Caki2 (cell line): ENCODE measurements around the gene TJP3. TPM values are rescaled to one million over a fixed set of nuclear protein-coding genes. Genes with fewer than 3 reads are reported as not detected.
A peak's percentile ranks its signal among the peaks of the same experiment; 100 is the strongest.
"Not testable (repeated sequence)": the region's sequence is repeated elsewhere in the genome, so short reads cannot be mapped to it uniquely, and the experiment has no call there.

Source experiments
- DNase-seq: peaks from one replicate; pipeline ENCODE4 v3.0.0-alpha.2; 2015; ENCODE audit warnings: low read depth
- in situ Hi-C: cut with HindIII; loops from 2 replicates; pipeline ENCODE4 v1.10.0; 2016; ENCODE audit warnings: low sequenced_read_pairs, low pct_unique_long_range_greater_than_20kb, mixed read lengths
- total RNA-seq: library from RNA; depleted of rRNA; stranded (reverse); fragments of >200 nt; shearing (Covaris generic); gene quantifications from 2 replicates; pipeline ENCODE4 v1.2.3, GENCODE V29; 2014; ENCODE audit warnings: low replicate concordance

TJP3 gene
- total RNA-seq, 1 experiment from 2014 or later = 2.7 TPM

GRCh38 chr19:3753631-3754410, 45.6 kb downstream of the TJP3 start:
- in situ Hi-C loops = no loop called here
- no peak for DNase-seq

DNA sequence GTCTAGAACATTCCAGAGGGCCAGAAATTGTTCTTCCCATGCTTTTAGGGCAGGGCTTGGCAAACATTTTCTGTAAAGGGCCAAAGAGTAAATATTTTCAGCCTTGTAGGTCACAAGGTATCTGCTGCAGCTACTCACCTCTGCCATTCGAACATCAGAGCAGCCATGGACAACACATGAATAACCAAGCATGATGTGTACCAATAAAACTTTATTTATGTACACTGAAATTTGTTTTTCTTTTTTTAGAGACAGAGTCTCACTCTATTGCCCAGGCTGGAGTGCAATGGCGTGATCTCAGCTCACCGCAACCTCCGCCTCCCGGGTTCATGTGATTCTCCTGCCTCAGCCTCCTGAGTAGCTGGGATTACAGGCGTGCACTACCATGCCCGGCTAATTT, 49.5 kb downstream of the TJP3 start:
- DNase-seq, in situ Hi-C loops: not testable (repeated sequence)

GRCh38 chr19:3758297-3758696, 50.1 kb downstream of the TJP3 start:
- DNase-seq, in situ Hi-C loops: not testable (repeated sequence)

GRCh38 chr19:3759482-3760254, 51.5 kb downstream of the TJP3 start:
- no peak for DNase-seq
- in situ Hi-C loops = no loop called here

GRCh38 chr19:3760871-3761361, 52.7 kb downstream of the TJP3 start:
- DNase-seq = no peak
- in situ Hi-C loops = no loop called here

DNA sequence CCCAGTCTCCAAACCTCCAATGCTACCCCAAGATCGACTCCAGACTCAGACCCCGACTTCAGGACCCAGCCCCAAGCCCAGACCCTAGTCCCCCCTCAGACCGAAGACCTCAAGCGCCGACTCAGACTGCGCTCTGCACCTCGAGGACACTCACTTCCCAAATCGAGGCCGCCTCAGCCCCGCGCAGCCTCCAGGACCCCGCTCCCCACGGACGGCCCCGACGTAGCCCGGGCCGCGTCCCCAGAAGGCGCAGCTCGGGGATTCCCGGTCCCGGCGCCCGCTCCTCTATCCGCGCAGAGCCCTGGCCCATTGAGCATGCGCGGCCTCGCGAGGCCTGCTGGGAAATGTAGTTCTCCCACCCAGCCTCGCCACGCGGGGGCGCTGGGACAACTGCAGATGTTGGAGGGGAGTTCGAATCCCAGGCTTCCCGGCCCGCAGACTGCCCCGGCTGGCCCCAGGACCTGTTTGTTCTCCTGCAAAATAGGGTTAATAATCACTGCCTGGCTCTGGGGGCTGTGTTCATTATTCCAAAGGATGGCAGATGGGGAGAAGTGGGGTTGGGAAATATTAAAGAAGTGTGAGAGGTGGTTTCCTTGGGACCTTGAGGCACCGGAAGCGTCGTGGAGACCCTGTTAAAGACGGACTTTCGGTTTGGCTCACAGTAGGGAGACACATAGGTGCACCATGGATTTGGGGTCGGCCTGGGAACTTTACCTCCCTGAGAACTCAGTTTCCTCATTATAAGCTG, 53.4 kb downstream of the TJP3 start, which contains the start of gene APBA3:
APBA3 (minus strand) TSS at position 311 of the 748 bp plus-strand sequence. CDS start 1,428 bp downstream, outside the sequence.
- in situ Hi-C loops = no loop called here
- DNase-seq = peak; percentile 76

DNA sequence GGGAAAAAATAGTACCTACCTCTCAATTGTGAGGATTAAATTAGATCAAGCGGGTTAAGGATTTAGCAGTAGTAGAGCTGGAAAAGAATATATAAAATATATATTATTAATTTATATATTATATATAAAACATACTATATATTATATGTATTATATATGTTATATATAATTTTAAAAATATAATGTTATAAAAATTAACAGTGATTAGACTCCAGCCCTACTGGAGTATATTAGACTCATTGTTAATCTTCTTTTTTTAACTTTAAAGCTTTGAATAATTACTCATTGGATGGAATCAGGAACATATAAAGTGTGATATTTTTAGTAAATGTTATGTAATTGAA, 53.9 kb downstream of the TJP3 start:
- in situ Hi-C loops = no loop called here
- no peak for DNase-seq

DNA sequence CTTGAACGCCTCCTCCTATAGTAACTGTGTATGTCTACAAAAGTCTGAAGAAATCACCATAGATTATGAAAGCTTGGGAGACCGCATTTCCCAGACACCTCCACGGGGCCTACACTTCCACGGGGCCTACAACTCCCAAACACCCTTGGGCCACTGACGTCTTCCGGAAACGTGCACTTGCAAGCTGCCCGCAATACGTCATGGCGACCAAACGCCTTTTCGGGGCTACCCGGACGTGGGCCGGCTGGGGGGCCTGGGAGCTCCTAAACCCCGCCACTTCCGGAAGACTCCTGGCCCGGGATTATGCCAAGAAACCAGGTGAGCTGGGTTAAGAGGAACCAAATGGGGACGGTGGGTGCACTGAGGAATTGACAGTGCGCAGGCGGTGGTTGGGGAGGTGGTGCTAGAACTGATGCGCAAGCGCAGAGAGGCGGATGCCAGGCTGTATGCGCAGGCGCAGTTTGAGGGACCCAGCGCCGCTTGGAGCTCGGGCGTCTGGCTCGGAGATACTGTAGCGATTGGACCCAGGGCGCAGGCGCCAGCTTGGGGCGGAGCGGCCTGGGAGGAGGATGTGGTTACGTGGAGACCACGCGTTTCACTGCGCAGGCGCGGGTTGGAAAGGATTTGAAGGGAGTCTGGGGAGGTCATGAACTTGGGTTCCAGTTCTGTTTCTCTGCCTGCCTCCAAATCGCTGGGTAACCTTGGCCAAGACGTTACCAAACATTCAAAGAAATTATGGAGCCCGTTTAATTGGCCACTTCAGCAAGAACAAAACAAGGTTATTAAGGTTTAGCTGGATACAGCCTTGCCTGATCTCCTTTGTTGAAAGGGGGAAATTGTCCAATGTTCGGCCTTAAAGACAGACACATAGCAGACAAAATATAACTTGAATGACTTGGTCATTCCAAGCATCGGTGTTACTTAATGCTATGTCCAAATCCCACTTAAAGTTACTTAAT, 54.6 kb downstream of the TJP3 start, which contains the start of gene MRPL54:
MRPL54 (plus strand) TSS at position 182 of the 959 bp plus-strand sequence; CDS start at position 201, 19 bp downstream.
- DNase-seq = peak; percentile 95
- in situ Hi-C loops = no loop called here

DNA sequence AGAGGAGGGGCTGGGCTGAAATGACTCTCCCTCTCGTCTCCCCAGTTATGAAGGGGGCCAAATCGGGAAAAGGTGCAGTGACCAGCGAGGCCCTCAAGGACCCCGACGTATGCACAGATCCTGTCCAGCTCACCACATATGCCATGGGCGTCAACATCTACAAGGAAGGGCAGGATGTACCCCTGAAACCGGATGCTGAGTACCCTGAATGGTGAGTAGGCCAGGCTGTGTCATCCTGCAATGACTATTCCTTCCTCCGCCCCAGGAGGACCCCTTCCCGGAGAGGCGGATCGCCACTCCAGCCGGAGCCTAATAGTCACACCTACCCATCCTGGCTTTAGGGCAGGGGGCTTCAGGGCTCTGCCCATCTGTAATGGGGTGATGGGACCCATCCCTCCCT, 56.9 kb downstream of the TJP3 start:
- in situ Hi-C loops = no loop called here
- DNase-seq = no peak

GRCh38 chr19:3765757-3766156, 57.6 kb downstream of the TJP3 start:
- DNase-seq, in situ Hi-C loops: not testable (repeated sequence)

- no peak for DNase-seq
- in situ Hi-C loops = no loop called here
These were observed 58.3 kb downstream of the TJP3 start for GRCh38 chr19:3766520-3766919.

- in situ Hi-C loops = no loop called here
These were observed 58.9 kb downstream of the TJP3 start for GRCh38 chr19:3767050-3767449.

DNA sequence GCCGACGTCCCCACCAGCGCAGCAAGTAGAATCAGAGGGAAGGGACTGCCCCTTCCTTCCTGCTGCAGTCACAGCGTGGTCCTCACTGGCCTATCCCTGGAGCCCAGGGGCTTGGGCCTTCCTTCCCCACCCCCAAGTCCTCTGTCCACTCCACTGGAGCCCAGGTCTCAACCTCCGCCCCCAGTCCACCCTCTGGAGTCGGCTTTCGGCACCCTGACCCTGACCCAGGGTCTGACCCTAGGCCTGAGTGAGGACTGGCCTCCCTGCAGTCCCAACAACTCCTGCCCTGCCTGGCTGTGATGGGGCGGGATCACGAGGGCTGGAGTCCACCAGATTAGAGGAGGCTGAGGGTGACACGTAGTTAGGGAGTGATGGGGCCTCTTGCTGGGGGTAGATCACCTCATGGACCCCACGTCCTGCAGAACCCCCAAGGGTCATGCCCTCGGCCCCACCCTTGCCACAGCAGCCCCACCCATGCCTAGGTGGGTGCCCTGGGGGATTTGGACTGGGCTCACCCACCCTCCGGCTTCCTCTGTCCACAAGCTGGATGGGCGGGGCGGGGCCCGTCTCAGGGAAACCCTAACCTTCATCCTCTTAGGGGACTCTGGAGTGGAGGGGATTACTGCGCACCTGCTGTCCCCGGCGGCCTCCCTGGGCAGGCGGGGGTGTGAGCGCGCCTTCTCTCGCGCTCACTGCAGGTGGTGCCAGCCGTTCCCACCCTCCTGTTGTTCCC, 60.0 kb downstream of the TJP3 start:
- in situ Hi-C loops = no loop called here
- no peak for DNase-seq

More at GRCh38 chr19:3767050-3767449, 58.9 kb downstream of the TJP3 start:
- no peak for DNase-seq

DNA sequence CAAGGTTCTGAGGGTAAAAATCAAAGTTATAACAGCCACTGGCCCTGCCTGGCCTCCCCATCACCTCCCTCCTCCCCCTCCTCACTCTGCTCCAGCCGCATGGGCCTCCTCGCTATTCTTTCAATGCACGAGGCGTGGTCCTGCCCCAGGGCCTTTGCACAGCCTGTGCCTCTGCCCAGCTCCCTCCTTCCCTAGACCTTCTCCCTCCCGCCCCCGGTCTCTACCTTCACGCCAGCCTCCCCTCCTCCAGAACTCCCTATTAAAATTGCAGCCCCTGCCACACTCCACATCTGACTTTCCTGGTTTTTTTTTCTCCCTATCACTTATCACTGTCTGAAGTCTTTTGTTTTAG, 60.5 kb downstream of the TJP3 start:
- no peak for DNase-seq
- in situ Hi-C loops = no loop called here

DNA sequence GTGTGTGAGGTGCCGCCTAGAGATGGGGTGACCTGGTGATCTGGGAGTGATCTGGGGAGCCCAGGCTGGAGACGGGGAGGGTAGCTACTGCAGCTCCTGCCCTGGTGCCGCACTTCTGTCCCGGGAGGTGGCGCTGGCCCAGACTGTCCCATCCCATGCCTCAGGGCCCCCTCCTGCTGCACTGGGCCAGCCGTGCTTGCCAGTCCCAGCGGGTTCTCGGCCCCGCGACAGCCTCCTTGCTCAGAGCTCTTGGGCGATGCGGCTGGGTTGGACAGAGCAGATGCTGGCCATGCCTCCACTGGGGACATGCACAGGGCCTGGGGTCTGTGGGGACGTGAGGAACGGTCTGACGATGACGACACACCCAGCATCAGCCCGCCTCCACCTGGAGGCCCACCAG, 61.3 kb downstream of the TJP3 start:
- DNase-seq = no peak
- in situ Hi-C loops = no loop called here

GRCh38 chr19:3770136-3770999, 62.2 kb downstream of the TJP3 start:
- no peak for DNase-seq
- in situ Hi-C loops = no loop called here
